Fibroblast of upper back skin (primary cell): ENCODE measurements around the gene NFATC4.
"Not testable (repeated sequence)": the region's sequence is repeated elsewhere in the genome, so short reads cannot be mapped to it uniquely, and the experiment has no call there.

Experiments
- DNase-seq: peaks from one replicate; pipeline ENCODE4 v3.0.0-alpha.2; 2013

Gene NFATC4

GRCh38 chr14:24367514-24368211 is at the start of gene NFATC4:
Gene NFATC4 (plus strand): TSS chr14:24368184. CDS start chr14:24368341, 157 bp downstream.
- DNase-seq = peak; percentile 98

- no peak for DNase-seq
Measured at GRCh38 chr14:24321212-24321975, 46.6 kb upstream of the NFATC4 start.

- DNase-seq = no peak
Measured at GRCh38 chr14:24322672-24323071, 45.3 kb upstream of the NFATC4 start.

GRCh38 chr14:24323341-24323740 is 44.6 kb upstream of the NFATC4 start:
- no peak for DNase-seq

GRCh38 chr14:24324024-24324423 is 44.0 kb upstream of the NFATC4 start:
- no peak for DNase-seq

- no peak for DNase-seq
Measured at GRCh38 chr14:24325041-24325530, 42.9 kb upstream of the NFATC4 start.

- DNase-seq = no peak
Measured at GRCh38 chr14:24325963-24326362, 42.0 kb upstream of the NFATC4 start.

- no peak for DNase-seq
Measured at GRCh38 chr14:24327303-24327702, 40.7 kb upstream of the NFATC4 start.

- not testable (repeated sequence) for DNase-seq
Measured at GRCh38 chr14:24327914-24328313, 40.1 kb upstream of the NFATC4 start.

- no peak for DNase-seq
Measured at GRCh38 chr14:24329073-24329663, 38.8 kb upstream of the NFATC4 start.

- no peak for DNase-seq
Measured at GRCh38 chr14:24329736-24330135, 38.2 kb upstream of the NFATC4 start.

- DNase-seq = no peak
Measured at GRCh38 chr14:24330973-24331674, 36.9 kb upstream of the NFATC4 start.

- DNase-seq = no peak
Measured at GRCh38 chr14:24331731-24332267, 36.2 kb upstream of the NFATC4 start.

GRCh38 chr14:24332268-24332993 is 35.6 kb upstream of the NFATC4 start:
- DNase-seq = peak; percentile 50

GRCh38 chr14:24334431-24335291 is 33.3 kb upstream of the NFATC4 start, which contains the start of gene ADCY4:
Gene ADCY4 (minus strand): TSS chr14:24335071. CDS start chr14:24334652, 419 bp downstream.
- DNase-seq = no peak

GRCh38 chr14:24335461-24336171 is 32.4 kb upstream of the NFATC4 start:
- DNase-seq = no peak

GRCh38 chr14:24337144-24337823 is 30.7 kb upstream of the NFATC4 start:
- no peak for DNase-seq

- no peak for DNase-seq
Measured at GRCh38 chr14:24337824-24338175, 30.2 kb upstream of the NFATC4 start.

- DNase-seq = no peak
Measured at GRCh38 chr14:24338843-24339242, 29.1 kb upstream of the NFATC4 start.
